HepG2 (cell line): ENCODE results near the gene CDH22. TPM values are rescaled to one million over a fixed set of nuclear protein-coding genes. Genes with fewer than 3 reads are reported as not detected.

Experiments used
- ARHGAP35 ChIP-seq: sonication (generic); formaldehyde crosslinking; IDR thresholded peaks from 2 replicates; pipeline ENCODE4 v1.9.0; 2022; ENCODE audit warnings: mild to moderate bottlenecking, inconsistent platforms, moderate library complexity, missing genetic modification reagents, borderline replicate concordance
- ATF1 ChIP-seq: IDR thresholded peaks from 2 replicates; pipeline ENCODE4 v1.6.1; 2016; ENCODE audit warnings: mild to moderate bottlenecking, control low read depth
- ATM ChIP-seq: fragments of 450-650 bp; IDR thresholded peaks from 2 replicates; pipeline ENCODE4 v1.7.1; 2017; ENCODE audit warnings: mild to moderate bottlenecking, borderline replicate concordance
- EEA1 ChIP-seq: sonication (generic); formaldehyde crosslinking; IDR thresholded peaks from 2 replicates; pipeline ENCODE4 v1.5.1; 2020; ENCODE audit warnings: mild to moderate bottlenecking, missing genetic modification reagents, borderline replicate concordance
- ELF1 ChIP-seq: sonication (generic); formaldehyde crosslinking; IDR thresholded peaks from 2 replicates; pipeline ENCODE4 v1.4.0; 2020; ENCODE audit warnings: missing genetic modification reagents
- GFI1 ChIP-seq: sonication (generic); formaldehyde crosslinking; IDR thresholded peaks from 2 replicates; pipeline ENCODE4 v1.5.0; 2020; ENCODE audit warnings: missing genetic modification reagents, mild to moderate bottlenecking, borderline replicate concordance
- KDM2A ChIP-seq: sonication (generic); formaldehyde crosslinking; IDR thresholded peaks from 2 replicates; pipeline ENCODE4 v1.4.0; 2020; ENCODE audit warnings: low read depth, missing genetic modification reagents, borderline replicate concordance
- KDM5B ChIP-seq: sonication (generic); formaldehyde crosslinking; IDR thresholded peaks from 2 replicates; pipeline ENCODE4 v1.4.0; 2020; ENCODE audit warnings: missing genetic modification reagents, mild to moderate bottlenecking, borderline replicate concordance
- MBD4 ChIP-seq: IDR thresholded peaks from 2 replicates; pipeline ENCODE4 v1.6.1; 2012; ENCODE audit warnings: low read length, inconsistent platforms, borderline replicate concordance
- NFYB ChIP-seq: sonication (generic); formaldehyde crosslinking; IDR thresholded peaks from 2 replicates; pipeline ENCODE4 v1.4.0; 2020; ENCODE audit warnings: missing genetic modification reagents
- NR2F1 ChIP-seq, 2 experiments: fragments of 450-650 bp in 1 of 2; formaldehyde crosslinking in 1 of 2; IDR thresholded peaks; 2 replicates each; pipeline versions ENCODE4 v1.5.0 to v1.6.1; 2016 to 2020; ENCODE audit warnings: mild to moderate bottlenecking in 1 of 2, missing compliant biosample characterization in 1 of 2, missing genetic modification reagents in 1 of 2, moderate library complexity in 1 of 2
- SIX1 ChIP-seq: sonication (generic); formaldehyde crosslinking; IDR thresholded peaks from 2 replicates; pipeline ENCODE4 v1.4.0; 2020; ENCODE audit warnings: missing genetic modification reagents, borderline replicate concordance
- SOX6 ChIP-seq, 2 experiments: fragments of 450-650 bp in 1 of 2; sonication (generic) in 1 of 2; formaldehyde crosslinking in 1 of 2; IDR thresholded peaks; 2 replicates each; pipeline versions ENCODE4 v1.4.0 to v1.6.1; 2017 to 2020; ENCODE audit warnings: antibody characterized with exemption in 1 of 2, mild to moderate bottlenecking in 1 of 2, missing genetic modification reagents in 1 of 2
- ZFAT ChIP-seq: sonication (generic); formaldehyde crosslinking; conservative IDR thresholded peaks from 2 replicates; pipeline ENCODE4 v1.8.1; 2023; ENCODE audit warnings: missing genetic modification reagents, inconsistent platforms
- ZNF543 ChIP-seq: sonication (generic); formaldehyde crosslinking; IDR thresholded peaks from 2 replicates; pipeline ENCODE4 v1.4.0; 2020; ENCODE audit warnings: mild to moderate bottlenecking, missing genetic modification reagents
- polyA plus RNA-seq, 8 experiments: library from polyadenylated mRNA; depleted of rRNA in 3 of 8; stranded (reverse) in 7 of 8; unstranded in 1 of 8; fragments of >200 nt; fragmentation: Illumina TruSeq in 4 of 8; extraction: Trizol in 4 of 8; gene quantifications; 2 replicates each; pipeline versions ENCODE4 v1.2.1 to v1.2.3, GENCODE V29; 2011 to 2016; ENCODE audit warnings: low read depth in 4 of 8, missing spikeins in 1 of 8, mixed read lengths in 1 of 8; ENCODE audit not compliant: insufficient read depth in 1 of 8
- total RNA-seq, 5 experiments: library from RNA; depleted of rRNA; stranded (reverse); fragments of >200 nt; fragmentation: Illumina TruSeq; extraction: Trizol; gene quantifications; 2 replicates each; pipeline ENCODE4 v1.2.3, GENCODE V29; 2016; ENCODE audit warnings: low read depth in 1 of 5
- TF ChIP-seq, protein P1 (sequence below): sonication (generic); formaldehyde crosslinking; IDR thresholded peaks from 2 replicates; pipeline ENCODE4 v1.8.0; 2022; ENCODE audit warnings: missing genetic modification reagents, mild to moderate bottlenecking, borderline replicate concordance
- TF ChIP-seq, protein P2 (sequence below): sonication (generic); formaldehyde crosslinking; IDR thresholded peaks from 2 replicates; pipeline ENCODE4 v1.5.1; 2020; ENCODE audit warnings: missing genetic modification reagents, mild to moderate bottlenecking, borderline replicate concordance
- TF ChIP-seq, protein P3 (sequence below): sonication (generic); formaldehyde crosslinking; IDR thresholded peaks from 2 replicates; pipeline ENCODE4 v1.5.0; 2020; ENCODE audit warnings: mild to moderate bottlenecking, low read depth, missing genetic modification reagents, borderline replicate concordance

CDH22 gene
- total and polyA plus RNA-seq, 2 of the 13 experiments (the other 11 are each of a cell fraction or from before 2014, with no cell fraction given), result not detected

DNA sequence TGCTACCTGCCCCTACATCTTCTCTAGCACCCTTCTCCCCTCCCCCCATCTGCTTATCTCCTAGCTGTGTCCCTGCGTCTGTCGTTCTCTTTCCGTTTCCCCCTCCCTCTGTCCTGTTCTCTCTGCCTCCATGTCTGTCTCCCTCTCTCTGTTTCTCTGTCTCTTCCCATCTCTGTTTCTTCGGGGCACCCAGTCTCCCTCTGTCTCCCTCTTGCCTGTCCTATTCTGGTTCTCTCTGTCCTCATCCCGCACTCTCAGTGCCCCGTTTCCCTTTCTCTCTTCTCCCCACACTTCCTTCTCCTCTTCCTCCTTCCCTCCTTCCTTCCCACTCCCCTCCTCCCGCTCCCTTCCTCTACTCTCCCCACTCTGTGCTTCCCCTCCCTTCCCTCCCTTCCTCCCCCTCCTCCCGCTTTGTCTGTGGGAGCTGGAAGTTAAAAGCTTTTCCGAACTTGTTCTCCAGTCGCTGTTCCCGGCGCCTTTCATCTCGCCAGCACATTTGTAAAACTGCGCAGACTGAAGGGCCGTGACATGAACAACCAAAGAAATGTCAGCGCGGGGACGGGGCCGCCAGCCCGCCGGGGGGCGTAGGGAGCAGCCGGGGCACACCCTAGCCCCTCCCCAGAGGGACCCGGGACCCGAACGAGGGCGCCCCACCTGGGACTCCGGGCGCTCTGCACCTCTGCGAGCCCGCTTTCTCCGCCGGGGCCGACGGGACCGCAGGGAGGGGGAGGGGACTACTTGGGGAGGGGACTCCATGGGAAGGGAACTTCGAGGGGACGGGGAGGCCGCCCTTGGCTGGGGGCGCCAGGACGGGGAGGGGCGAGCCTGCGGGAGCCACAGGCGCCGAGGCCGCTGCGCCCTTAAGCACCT lies 4.0 kb upstream of the CDH22 start (continued):
- TF ChIP-seq, protein P1, sequence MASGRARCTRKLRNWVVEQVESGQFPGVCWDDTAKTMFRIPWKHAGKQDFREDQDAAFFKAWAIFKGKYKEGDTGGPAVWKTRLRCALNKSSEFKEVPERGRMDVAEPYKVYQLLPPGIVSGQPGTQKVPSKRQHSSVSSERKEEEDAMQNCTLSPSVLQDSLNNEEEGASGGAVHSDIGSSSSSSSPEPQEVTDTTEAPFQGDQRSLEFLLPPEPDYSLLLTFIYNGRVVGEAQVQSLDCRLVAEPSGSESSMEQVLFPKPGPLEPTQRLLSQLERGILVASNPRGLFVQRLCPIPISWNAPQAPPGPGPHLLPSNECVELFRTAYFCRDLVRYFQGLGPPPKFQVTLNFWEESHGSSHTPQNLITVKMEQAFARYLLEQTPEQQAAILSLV (CRISPR knock-in tag), result peak; percentile 38; the same call in 1 of the 2 replicates
- TF ChIP-seq ATM, result no peak
- no peak for TF ChIP-seq ZFAT (CRISPR knock-in tag)
- TF ChIP-seq NR2F1 (CRISPR knock-in tag; IDR thresholded peaks at IDR 0.05), result no peak
- TF ChIP-seq GFI1 (CRISPR knock-in tag), result no peak
- TF ChIP-seq MBD4, result no peak
- TF ChIP-seq ZNF543 (CRISPR knock-in tag), result no peak
- TF ChIP-seq, protein P2, sequence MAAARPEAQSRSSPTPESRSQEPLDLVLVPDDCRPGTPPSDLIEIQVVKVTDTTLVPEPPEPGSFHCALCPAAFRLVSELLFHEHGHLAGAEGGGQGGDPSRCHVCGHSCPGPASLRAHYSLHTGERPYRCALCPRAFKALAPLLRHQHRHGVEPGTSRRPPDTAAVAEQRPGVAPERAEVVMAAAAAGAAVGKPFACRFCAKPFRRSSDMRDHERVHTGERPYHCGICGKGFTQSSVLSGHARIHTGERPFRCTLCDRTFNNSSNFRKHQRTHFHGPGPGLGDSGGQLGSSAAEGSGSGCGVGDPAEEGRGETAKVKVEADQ (CRISPR knock-in tag), result no peak
- no peak for TF ChIP-seq NFYB (CRISPR knock-in tag)
- TF ChIP-seq ATF1 (CRISPR knock-in tag), result no peak
- TF ChIP-seq EEA1, result 0 out of 2 replicates have a peak, but pooled peaks have one; percentile 61
- no peak for TF ChIP-seq SOX6 (IDR thresholded peaks at IDR 0.05)
- no peak for TF ChIP-seq SOX6 (CRISPR knock-in tag; IDR thresholded peaks at IDR 0.05)
- TF ChIP-seq KDM5B, result no peak
- TF ChIP-seq ELF1 (CRISPR knock-in tag), result no peak
- TF ChIP-seq, protein P3, sequence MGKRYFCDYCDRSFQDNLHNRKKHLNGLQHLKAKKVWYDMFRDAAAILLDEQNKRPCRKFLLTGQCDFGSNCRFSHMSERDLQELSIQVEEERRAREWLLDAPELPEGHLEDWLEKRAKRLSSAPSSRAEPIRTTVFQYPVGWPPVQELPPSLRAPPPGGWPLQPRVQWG, result no peak
- TF ChIP-seq SIX1, result no peak
- TF ChIP-seq ARHGAP35, result no peak
- peak; percentile 23; the same call in 1 of the 2 replicates for TF ChIP-seq KDM2A (CRISPR knock-in tag)
